Hematopoietic multipotent progenitor cell treated with erythropoietin and hydrocortisone succinate and interleukin-3 and kit ligand, for 8 days (in vitro differentiated cells): Measurements from ENCODE around the gene ST3GAL5.
A peak's percentile ranks its signal among the peaks of the same experiment; 100 is the strongest.

Source experiments
- DNase-seq: peaks from one replicate; pipeline ENCODE4 v3.0.0-alpha.2; 2015

Gene ST3GAL5

DNA sequence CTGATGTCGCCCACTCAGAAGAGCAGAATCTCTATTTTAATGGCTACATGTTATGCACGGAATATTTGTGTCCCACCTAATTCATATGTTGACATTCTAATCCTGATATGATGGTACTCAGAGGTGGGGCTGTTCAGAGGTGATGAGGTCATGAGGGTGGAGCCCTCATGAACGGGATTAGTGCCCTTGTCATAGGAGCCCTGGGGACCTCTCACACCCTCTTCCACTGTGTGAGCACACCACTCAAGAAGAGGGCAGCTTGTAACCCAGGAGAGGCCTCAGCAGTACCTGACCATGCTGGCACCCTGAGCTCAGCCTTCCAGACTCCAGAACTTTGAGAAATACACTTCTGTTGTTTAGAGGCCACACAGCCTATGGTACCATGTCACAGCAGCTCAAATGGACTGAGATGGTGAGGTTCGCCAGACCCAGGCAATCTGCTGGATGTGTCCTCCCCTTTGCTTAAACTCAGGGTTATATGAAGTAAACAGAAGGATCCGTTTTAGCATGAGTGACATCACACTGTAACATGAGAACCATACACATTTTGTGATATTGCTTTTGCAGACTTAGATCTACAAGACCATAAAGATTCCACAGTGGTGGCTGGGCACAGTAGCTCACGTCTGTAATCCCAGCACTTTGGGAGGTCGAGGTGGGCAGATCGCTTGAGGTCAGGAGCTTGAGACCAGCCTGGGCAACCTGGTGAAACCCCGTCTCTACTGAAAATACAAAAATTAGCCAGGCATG lies 86.3 kb downstream of the ST3GAL5 start:
- DNase-seq: no peak

DNA sequence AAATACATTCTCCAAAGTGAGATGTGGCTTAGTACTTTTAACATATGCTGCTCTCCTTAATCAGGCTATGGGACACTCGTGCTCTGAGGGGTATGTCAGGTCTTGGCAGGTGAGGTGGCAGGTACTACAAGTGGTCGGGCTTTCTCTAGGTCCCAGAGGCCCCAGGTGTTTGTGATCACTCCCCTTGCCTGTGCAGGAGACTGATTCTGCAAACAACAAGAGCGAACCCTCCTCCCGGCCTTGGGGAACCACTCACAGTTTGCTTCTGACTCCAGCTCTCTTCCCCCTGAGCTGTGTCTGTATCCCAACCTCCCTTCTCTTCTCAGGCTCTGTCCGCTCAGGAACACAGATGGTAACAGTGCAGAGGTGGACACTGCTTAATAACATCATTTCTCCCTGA lies 86.9 kb downstream of the ST3GAL5 start:
- DNase-seq: no peak

DNA sequence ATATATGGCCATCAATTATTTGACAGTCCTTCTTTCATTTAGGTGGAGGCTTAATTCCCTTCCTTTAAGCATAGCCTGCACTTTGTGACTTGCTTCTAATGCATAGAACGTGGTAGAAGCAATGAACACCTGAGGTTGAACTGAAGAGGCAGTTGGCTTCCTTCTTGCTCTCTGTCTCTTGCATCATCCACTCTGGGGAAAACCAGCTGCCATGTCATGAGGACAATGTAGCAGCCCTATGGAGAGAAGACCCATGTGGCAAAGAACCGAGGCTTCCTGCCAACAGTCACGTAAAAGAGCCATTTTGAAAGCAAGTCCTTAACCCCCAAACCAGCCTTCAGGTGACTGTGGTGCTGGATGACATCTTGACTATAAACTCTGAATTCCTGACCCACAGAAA lies 88.2 kb downstream of the ST3GAL5 start:
- DNase-seq: no peak

DNA sequence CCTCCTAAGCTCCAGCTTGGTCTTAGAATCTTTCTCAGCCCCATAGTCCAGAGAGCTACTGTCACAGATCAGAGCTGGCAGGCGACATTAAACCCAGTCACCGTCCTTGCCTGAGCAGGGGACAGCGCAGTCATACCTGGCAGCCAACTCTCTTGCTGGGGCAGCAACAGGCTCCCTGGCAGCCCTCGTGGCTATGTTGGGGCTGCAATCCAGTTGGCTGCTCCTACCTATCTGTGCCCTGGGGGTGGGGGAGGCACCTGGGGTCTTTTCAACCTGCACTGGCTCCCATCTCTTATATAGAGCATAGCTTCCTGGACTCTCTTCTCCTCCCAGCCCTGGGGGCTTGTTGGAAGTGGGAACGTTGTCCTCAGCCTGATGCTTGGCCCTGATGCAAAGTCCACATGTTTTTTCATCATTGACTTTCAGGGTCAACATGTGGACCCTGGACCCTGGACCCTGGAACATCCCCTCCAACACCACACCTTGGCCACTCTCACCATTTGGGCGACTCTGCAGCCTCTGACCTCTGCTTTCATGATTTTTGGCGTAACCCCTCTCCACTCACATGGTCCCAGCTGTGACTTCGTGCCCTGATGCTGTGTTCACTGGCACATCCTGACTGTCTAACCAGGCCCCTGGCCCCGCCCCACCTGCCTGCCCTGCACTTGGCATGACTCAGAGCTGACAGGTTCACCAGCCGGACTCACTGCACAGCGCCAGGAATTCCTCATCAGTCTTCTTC lies 89.4 kb downstream of the ST3GAL5 start:
- no peak for DNase-seq

DNA sequence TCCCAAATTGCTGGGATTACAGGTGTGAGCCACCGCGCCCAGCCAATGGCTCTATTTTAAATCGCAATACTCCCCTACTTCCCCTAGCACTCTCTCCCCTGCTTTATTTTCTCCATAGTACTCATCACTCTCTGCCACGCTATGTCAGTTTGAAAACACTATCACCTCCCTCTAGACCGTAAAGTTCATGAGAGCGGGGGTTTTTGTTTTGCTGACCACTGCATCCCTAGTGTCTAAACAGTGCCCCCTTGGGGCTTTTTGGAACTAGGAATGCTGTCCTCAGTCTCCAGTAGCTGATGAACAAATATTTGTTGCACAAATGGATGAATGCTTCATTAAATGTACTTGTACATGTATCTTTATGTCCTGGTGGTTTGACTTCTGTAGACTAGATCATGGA lies 90.9 kb downstream of the ST3GAL5 start:
- peak; percentile 25 for DNase-seq

DNA sequence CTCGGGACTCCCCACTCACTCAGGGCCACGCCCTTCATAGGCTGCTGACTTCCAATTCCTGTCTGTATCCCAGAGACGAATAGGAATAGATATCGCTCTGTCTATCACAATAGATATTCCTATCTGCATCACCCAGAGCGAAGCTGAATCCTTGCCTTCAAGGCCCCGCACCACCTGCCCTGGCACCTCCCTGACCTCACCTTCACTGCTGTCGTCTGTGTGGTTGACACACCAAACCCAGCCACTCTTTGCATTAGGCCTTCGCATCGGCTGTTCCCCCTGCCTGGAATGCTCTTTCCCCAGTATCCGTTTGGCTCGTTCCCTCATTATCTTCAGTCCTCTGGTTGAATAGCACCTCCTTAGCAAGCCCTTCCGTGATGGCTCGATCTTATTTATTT lies 91.5 kb downstream of the ST3GAL5 start:
- DNase-seq: no peak

DNA sequence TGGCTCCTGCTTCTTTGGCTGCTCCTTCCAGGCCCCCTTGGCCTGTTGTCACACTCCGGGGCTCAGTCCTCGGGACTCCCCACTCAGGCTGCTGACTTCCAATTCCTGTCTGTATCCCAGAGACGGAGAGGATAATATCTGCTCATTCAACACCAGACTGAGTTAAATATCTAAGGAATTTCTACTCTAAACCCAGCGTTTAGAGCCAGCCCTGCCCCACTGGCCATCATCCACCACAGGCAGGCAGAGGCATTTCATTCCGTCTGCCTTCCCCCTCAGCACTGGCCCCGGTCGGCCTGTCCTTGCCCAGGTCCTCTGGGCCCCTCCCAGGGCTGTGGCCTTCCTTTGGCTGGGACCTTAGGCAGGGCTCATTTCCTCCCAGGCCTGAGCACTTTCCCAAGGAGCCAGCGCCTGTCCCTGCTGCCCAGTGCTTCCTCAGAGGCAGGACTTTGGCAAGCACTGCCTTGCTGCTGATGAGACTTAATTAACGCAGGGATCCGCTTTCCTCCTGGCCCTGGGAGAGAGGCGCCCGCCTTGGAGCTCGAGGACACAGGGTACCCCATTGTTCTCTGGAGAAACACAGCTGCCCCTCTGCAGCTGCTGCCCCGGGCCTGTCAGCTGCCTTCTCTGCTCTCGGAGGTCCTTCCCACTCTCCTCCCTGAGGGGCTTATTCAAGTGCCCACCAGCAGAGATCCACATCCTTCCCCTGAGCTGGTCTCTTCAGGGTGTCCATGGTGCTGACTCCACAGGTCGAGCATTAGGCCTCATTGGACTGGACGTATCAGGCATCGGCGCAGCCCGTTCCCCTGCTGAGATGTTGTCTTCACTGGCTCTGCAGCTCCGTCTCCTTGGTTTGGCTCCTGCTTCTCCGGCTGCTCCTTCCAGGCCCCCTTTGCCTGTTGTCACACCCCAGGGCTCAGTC lies 92.2 kb downstream of the ST3GAL5 start:
- DNase-seq: no peak

DNA sequence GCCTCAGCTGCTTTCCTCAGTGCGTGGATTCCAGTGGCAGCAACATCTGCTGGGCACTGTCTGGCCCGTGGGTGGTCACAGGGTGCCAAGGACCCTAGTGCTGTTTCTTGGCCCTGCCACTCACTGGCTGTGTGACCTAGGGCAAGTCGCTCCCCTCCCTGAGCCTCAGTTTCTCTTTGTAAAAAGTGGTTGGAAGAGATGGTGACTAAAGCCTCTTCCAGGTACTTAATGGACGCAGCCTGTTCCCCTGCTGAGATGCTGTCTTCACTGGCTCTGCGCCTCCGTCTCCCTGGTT lies 92.8 kb downstream of the ST3GAL5 start:
- no peak for DNase-seq

DNA sequence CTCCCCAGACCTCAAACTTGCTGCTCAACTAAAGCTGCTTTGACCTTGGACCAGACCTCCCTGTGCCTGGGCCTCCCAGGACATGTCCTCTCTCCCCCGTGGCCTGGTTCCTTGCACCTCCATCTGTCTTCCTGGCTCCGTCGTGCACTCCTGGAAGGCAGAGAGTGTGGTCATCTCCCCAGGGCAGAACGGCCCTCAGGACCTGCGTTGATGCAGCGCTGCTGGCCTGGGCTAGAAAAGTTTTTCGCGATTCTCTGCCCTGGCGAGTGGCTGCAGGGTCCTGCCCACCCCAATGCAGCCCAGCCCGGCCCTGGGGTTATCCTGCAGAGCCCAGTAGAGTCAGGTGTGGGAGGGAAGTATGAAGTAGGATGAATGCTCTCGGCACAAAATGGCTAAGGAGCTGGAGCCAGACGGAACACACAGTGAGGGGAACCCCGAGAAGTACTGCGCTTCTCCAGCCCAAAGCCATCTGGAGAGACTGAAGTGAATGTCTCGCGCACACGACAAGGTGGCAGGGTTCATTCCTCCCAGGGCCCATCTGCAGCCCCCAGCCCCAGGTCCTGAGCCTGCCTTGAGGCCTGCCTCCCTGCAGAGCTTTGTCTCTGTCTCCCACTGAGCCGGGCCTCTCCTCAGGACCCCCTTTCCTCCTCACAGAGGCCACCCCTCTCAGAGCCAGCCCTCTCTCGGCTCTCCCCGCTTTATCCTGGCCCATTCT lies 93.3 kb downstream of the ST3GAL5 start:
- DNase-seq: no peak

DNA sequence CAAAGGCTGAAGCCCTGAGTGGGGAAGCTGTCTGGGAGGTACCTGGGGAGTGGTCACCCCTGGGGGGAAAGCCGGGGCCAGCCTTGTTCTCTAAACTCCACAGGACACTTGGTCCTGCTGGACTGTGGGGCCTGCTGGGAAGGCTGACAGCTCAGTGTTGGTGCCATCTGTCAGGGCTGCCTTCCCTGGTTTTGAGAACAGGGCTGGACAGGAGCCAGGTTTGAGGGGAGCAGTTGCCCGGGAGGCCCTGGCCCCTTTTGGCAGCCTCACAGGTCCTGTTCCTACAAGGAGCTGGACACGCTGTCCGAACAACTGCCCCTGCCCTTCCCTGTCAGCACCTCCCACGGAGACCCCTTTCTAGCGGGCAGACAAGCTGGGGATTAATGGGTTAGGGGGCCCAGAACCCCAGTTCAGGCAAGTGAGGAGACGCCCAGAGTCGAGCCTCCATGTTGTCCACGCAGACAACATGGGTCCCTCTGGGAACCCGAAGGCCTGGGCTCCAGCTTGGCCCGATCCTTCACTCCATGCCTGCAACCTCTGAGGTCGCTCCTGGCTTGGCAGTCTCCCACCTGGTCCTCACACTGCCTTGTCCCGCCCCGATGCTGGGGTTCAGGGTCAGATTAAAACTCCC lies 94.2 kb downstream of the ST3GAL5 start:
- DNase-seq: no peak

DNA sequence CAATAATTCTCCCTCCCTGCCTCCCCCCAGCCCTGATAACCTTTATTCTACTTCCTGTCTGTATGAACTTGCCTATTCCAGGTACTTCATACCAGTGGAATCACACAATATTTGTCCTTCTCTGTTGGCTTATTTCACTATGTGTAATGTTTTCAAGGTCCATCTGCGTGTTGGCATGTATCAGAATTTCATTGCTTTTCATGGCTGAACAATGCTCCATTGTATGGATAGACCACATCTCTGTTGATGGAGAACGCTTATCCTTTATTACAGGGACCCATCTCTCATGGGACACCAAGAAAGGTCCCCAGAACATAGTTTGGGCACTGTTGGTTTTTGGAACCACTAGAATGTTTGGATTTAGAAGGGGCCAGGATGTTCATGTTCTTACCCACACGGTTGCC lies 94.8 kb downstream of the ST3GAL5 start:
- DNase-seq: no peak

DNA sequence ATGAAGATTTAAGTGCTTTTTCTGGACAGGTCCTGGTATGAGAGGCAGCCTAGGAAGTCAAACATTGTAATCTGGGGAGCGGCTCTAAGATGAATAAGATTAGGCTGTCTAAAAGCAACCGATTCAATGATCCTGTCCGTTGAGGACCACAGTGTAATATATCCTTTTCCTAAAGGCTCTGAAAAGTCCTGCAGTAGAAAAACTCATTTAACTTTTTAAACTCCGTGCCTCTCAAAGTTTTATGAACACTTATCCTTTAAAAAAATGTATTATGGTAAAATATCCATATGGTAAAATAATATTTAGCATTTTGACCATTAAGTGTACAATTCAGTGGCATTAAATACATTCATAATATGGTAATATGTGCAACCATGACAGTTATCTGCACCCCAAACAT lies 95.2 kb downstream of the ST3GAL5 start:
- DNase-seq: no peak

DNA sequence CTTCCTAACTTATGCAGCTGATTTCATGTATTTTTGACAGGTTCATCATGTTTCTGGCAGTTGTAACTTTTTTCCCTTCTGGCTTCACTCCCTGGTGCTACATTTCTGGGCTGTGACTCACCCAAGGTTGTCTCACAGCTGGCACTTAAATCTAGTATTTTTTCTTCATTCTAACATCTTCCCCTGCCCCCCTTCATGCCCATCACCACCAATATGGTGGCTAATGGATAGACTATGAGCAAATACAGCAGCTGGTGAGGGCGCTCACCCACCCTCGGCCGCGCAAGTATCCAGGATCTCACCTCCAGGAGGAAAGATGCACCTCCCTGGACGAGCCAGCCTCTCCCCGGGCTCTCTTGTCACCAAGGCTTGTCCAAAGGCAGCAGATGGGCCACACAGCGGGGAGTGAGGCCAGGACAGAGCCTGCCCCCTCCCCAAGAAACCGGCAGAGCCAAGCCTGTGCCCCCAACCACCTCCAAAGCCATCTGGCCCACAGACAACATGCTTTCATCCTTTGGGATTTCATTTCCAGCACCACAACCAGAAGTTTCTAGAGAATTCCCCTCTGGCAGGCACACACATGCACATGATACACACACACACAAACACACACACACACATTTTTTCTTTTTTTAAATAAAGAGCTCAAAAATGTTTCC lies 95.9 kb downstream of the ST3GAL5 start:
- no peak for DNase-seq

DNA sequence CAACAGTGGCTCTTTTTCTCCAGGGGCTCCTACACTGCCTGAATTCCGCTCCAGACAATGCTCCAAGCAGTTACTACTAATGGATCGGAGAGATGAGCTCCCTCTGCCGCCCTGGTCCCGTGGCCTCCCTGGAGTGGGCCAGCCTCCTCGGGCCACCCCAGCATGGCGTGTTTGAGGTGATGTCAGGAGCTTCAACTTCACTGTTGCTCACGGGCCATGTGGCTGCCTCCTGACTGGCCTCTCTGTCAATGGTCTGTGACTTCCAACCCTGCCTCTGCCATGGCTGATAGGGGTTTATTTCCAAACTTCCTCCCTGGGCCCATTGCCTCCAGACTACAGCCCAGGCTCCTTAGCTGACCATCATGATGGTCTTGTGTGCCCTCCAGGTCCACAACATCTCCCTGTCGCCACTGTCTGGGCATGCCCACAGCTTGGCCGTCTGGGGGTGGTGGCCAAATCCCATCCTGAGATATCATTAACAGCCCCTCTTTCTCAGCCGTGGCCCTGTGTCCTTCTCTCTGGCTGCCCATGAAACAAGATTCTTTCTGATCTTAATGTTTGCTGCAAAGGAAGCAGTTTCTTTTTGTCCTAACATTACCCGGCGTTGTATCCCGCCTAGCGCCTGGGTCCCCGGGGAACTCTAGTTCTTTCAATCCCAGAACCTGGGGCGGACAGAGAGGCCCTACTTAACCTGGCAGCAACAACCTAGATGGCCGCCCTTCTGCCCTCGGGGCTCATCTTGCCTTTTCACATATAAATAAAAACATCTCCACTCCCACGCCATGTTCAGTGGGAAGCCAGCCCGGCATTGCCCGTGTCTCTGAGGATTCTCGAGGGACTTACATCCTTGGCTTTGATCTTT lies 96.9 kb downstream of the ST3GAL5 start:
- no peak for DNase-seq

DNA sequence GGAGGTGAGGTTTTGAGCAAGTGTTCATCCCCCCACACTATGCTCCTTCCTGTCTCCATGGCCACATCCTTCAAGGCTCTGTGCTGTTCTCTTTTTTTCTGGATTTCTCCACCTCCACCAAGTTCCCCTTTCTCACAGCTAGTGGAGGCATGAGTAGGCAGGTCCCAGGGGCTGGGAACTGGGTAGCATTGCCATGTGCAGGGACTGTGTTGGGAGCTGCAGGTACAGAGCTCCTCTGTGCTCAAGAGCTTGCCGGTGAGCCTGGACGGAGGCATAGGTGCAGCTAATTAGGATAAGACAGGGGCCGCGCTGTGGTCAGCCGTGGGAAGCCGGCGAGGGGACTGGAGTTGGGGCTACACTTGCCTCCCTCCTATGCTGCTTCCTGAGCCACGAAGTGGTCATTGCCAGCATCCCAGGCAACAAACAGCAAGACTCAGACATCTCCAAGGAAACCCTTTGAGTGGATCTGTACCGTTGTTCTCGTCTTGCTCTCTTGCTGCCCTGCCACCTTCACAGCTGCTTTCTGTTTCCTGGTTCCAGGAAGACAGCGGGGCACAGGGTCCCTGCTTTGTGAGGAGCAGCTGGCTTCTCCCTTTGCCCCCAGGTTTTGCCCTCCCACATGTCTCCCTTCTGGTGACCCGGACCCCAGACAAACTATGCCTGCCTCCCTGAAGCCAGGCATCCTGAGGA lies 98.1 kb downstream of the ST3GAL5 start:
- no peak for DNase-seq

DNA sequence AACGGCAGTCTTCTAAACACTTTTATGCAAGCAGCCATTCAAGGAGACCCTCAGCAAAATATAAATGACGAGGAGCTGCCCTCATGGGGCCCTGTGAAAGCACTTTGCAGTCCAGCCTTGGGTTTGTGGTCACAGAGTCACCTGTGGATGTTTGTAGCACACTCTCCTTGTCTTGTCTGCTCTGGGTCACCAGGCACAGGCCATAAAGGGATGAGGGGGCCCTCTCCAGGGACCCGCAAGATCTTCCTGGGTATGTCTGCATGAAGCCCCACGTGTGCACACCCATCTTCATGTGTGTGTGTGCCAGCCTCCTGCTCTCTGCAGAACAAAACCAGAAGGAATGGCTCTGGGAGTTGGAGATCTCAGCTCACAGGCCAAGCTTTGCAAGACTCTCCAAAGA lies 98.8 kb downstream of the ST3GAL5 start:
- no peak for DNase-seq

DNA sequence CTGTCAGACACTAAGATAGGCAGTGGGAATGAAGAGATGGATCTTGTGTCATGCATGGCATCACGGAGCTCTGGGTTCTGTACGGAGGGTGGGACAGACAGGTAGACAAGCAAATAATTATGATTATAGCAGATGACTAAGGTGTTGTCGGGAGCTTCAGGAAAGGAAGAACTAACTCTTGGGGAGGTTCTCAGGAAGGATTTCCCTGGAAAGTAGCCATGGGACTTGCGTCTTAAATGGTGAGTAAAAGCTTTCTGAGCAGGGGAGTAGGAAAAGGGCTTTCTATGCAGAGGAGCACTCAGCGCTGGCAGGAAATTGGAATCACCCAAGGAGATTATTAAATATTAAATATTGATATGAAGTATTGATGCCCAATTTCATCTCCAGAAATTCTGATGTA lies 99.5 kb downstream of the ST3GAL5 start:
- no peak for DNase-seq

DNA sequence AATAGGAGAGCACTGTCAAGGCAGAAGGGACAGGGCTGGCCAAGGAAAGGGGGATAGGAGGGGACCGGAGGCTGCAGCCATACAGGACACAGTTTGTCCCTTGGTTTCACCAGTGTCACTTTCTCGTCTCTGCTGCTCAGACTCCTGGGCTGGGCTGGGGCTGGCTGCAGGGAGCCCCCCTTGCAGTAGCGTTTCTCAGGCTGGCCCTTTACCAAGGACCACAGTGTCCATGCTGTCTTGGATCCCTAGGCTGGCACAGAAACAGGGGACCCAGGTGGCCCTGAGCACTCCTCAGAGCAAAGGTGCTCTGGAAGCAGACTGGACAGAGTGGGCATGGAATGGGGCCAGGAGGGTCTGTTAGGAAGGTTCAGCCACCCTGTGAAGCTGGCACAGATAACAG lies 100.2 kb downstream of the ST3GAL5 start:
- DNase-seq: no peak

DNA sequence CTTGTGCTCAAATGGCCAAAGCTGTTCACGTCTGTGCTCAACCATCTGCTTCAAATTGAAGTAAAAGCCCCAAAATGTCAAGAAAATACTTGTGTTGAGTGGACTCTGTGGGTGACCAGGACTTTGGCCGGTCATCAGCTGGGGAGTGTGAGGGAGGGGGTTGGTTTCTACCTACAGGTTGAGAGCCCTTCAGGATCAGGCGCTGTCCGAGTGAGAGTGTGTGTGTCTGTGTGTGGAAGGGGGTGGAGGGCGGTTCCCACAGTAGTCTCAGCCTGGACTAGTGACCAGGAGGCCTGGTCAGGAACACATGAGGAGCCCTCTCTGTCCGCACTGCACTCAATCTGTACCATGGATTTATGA lies 100.8 kb downstream of the ST3GAL5 start:
- no peak for DNase-seq

DNA sequence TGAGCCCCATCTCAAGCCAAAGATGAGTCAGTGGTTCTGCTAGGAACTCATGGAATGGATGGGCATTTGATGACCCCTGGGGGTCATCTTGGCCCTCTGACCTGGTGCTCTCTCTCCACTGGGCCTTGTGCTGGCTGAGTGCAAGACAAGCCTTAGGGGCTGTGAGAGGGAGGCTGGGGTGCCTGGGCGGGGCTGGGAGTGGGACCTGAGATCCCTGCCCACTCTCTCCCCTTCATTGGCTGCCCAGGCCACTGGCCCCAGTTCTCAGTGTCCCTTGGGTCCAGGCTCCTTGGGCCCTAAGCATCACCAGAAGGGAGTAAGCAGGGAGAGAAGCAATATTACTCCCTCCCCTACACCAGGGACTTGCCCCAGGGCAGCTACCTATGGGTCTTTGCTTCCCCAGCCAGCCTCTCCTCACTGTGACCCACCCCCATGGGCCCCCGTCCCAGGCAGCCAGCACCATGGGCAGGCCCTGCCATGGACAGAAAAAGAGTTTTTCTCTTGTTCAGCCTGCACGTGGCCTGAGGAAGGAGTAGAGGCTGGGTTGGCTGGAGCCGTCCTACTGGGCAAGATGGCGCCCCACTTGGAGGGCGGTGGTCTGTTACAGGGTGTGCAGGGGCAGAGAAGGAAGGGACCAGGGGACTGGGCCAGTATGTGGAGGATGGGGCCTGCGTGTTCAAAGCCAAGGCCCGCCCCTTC lies 101.4 kb downstream of the ST3GAL5 start:
- no peak for DNase-seq
